ENCODE data around the gene EXOC6. TPM values are rescaled to one million over a fixed set of nuclear protein-coding genes. Genes with fewer than 3 reads are reported as not detected.

Gene EXOC6, protein sequence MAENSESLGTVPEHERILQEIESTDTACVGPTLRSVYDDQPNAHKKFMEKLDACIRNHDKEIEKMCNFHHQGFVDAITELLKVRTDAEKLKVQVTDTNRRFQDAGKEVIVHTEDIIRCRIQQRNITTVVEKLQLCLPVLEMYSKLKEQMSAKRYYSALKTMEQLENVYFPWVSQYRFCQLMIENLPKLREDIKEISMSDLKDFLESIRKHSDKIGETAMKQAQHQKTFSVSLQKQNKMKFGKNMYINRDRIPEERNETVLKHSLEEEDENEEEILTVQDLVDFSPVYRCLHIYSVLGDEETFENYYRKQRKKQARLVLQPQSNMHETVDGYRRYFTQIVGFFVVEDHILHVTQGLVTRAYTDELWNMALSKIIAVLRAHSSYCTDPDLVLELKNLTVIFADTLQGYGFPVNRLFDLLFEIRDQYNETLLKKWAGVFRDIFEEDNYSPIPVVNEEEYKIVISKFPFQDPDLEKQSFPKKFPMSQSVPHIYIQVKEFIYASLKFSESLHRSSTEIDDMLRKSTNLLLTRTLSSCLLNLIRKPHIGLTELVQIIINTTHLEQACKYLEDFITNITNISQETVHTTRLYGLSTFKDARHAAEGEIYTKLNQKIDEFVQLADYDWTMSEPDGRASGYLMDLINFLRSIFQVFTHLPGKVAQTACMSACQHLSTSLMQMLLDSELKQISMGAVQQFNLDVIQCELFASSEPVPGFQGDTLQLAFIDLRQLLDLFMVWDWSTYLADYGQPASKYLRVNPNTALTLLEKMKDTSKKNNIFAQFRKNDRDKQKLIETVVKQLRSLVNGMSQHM
- total RNA-seq = 79.1 TPM

DNA sequence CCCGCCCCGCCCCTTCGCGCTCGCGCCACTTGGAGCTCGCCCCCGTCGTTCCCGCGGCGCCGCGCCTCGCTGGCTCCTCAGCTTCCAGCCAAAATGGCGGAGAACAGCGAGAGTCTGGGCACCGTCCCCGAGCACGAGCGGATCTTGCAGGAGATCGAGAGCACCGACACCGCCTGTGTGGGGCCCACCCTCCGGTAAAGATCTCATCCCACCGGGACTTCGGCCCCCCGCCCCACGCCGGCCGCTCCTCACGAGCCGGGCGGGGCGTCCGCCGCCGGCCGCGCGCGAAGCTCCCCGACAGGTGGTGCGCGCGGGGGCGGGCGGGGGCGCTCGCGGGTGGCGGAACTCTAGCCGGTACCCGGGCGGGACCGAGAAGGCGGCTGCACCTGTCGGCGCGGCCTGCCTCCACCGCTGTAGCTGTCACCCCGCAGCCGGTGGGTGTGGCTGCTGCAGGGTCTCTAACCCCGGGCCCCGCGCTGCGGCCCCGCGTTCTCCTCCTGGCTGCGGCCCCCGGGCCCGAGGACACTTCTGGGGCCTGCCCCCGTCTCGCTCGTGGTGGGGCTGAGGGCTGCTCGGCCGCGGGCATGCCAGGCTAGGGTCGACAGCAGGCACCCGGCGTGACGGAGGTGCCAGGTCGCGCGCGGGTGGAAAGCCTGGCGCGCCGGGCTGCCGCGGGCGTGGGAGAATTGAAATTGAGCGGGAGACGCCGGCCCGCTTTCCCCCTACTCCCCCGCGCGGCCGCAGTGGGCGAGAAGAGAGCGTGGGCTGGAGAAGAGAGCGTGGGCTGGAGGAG lies at the start of gene EXOC6:
EXOC6 (plus strand) TSS at position 80 of the 793 bp plus-strand sequence; CDS start at position 94, 14 bp downstream.

GRCh38 chr10:93059975-93060886 lies 211.9 kb downstream of the EXOC6 start, which contains the start of gene CYP26C1:
Gene CYP26C1, plus strand, starts transcription at chr10:93060798. Its CDS starts 466 bp downstream, at chr10:93061264.

GRCh38 chr10:93073539-93074146 lies 225.3 kb downstream of the EXOC6 start, which contains the start of gene CYP26A1:
Gene CYP26A1, plus strand, starts transcription at chr10:93073893. Its CDS starts 42 bp downstream, at chr10:93073935.

Small RNA genes within 50 kb of the gene (small RNA-seq; reads per million reads assigned to genes)
- gene AL392103.1 = not detected

Other genes starting within 250 kb of the EXOC6 start
- gene HHEX, start 158.6 kb upstream of the EXOC6 start, total RNA-seq = 2.8 TPM
- gene CYP26C1, start 212.3 kb downstream of the EXOC6 start, total RNA-seq = 0.23 TPM
- 2.1 TPM for gene CYP26A1, start 225.4 kb downstream of the EXOC6 start, total RNA-seq

Measured in diencephalon (tissue), 1 donor.